HG03354 (cell line): ENCODE results near the gene CUEDC1.
"Not testable (repeated sequence)": the region's sequence is repeated elsewhere in the genome, so short reads cannot be mapped to it uniquely, and the experiment has no call there.

Source experiments
- ATAC-seq: cut with Tn5 transposase; IDR thresholded peaks from one replicate; pipeline ENCODE4 v1.9.1; 2021; ENCODE audit warnings: mild to moderate bottlenecking; ENCODE audit not compliant: unreplicated experiment, poor library complexity, severe bottlenecking

Gene CUEDC1

DNA sequence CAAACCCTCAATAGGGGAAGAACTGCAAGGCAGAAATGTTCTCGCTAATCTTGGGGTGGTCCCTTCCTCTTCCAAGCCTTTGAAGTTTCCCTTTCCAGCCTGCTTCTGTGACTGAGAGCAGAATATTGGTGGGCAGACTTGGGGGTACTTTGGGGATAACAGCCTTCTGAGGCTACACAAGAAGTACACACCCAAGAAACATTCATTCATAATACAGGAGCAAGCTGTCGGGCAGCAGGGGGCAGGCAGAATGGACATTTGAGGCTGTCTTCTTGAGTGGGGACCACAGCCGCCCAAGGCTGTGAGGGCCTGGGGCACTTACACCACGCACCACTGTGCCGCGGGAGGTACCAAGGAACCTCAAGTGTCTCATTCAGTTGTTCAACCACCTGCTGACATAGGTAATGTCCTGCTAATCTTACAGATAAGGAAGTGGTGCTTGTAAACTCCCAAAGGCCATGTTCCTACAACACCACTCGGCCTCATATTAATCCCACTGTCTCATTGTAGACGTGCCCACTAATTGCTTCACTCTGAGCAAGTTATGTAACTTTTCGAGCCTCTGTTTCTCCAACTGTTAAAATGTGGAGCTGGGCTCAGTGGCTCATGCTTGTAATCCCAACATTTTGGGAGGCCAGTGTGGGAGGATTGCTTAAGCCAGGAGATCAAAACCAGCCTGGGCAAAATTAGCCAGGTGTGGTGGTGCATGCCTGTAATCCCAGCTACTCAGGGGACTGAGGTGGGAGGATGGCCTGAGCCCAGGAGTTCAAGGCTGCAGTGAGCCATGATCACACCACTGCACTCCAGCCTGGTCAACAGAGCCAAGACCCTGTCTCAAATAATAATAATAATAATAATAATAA is 102.9 kb downstream of the CUEDC1 start:
- no peak for ATAC-seq

DNA sequence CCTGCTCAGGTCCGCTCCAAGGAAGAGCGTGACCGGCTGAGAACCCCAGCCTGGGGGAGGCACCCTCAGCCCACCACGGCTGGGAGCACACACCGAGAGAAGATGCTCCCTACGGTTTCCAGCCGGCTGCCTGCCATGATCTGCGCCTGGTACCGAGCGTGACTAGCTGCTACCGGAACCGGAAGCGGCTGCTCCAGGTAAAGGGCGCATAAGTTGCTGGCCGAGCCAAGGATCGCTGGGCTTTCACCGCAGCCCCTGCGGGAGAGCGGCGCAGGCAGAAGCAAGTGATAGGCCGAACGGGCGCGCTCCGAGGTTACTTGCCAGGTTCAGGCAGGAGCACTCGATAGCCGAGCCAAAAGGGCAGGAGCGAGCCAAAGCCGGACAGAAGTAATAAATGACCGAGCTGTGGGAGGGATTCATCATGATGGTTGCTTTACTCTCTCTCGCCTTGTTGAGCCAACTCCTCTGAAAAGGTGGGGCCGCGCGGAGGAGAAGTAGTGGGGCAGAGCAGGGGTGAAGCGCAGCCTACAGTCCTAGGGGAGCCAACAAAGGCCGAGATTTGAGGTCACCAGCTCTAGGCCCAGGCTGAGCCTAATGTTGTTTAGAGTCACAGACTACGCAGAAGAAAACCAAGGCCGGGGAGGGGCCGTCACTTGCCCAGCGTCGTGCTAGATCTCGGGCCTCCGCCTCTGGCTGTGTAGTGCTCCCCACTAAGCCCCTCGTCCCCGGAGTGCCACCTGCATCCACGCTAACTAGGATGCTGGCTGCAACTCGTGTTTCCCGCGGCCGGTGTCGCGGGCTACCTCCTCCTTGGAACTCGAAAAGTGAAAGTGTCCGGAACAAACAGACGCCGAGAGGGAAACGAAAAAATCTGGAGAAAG is 105.1 kb downstream of the CUEDC1 start, which contains the start of gene MRPS23:
Gene MRPS23, minus strand, starts transcription at position 171 of the 881 bp plus-strand sequence. Its CDS starts 34 bp downstream, at position 137.
- peak; percentile 94 for ATAC-seq

DNA sequence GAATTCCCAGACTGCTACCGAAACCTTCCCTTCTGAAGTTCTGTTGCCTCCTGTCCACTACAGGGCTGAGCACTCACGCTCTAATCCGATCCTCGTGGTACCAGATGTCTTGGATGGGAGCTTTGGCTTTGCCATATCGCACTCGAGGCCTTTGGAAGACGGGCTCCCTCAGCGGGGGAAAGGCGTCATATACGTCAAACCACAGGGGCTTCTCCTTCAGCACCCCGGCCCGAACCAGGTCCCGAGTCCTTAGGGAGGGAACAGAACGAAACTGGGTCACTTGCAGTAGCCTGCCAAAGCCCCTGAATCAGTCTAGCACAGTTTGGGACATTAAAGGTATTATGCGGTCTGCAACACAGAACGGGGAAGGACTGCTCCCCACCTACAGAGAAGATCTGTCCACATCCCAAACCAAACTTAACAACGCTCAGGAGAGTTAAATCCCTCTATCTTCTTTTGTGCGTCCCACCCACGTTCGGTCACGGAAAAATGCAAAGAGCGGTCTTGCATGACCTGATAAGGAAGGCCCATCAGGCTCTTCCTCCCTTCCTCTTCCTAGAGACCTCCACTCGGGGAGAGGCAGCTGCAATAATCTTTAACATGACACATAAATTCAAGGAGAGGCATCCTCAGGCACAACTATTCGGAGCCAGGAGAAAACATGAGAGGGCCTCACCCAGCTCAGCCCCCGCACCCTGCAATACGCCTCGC is 105.9 kb downstream of the CUEDC1 start:
- no peak for ATAC-seq

DNA sequence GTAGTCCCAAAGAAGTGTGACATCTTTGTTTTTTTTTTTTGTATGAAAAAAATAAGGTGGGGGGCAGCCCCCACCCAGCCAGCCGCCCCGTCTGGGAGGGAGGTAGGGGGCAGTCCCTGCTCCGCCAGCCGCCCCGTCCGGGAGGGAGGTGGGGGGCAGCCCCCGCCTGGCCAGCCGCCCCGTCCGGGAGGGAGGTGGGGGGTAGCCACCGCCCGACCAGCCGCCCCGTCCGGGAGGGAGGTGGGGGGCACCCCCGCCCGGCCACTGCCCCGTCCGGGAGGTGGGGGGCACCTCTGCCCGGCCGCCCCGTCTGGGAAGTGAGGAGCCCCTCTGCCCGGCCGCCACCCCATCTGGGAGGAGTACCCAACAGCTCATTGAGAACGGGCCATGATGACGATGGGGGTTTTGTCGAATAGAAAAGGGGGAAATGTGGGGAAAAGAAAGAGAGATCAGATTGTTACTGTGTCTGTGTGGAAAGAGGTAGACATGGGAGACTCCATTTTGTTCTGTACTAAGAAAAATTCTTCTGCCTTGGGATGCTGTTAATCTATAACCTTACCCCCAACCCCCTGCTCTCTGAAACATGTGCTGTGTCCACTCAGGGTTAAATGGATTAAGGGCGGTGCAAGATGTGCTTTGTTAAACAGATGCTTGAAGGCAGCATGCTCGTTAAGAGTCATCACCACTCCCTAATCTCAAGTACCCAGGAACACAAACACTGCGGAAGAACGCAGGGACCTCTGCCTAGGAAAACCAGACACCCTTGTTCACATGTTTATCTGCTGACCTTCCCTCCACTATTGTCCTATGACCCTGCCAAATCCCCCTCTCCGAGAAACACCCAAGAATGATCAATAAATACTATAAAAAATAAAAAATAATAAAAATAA is 108.9 kb downstream of the CUEDC1 start:
- not testable (repeated sequence) for ATAC-seq

DNA sequence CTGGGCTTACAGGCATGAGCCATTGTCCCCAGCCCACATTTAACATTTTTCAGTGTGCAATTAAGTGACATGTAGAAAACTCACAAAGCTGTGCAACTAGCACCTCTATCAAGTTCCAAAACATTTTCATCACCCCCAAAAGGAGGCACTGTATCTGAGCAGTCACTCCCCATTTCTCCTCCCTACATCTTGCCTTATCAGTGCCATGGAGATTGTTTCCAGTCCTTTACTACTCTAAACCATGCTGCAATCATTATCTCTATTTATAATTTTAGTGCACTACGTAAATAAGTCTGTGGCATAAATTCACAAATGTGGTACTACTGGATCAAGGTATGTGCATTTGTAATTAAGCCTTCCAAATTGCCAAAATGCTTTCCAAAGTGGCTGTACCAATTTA is 112.9 kb downstream of the CUEDC1 start:
- no peak for ATAC-seq

DNA sequence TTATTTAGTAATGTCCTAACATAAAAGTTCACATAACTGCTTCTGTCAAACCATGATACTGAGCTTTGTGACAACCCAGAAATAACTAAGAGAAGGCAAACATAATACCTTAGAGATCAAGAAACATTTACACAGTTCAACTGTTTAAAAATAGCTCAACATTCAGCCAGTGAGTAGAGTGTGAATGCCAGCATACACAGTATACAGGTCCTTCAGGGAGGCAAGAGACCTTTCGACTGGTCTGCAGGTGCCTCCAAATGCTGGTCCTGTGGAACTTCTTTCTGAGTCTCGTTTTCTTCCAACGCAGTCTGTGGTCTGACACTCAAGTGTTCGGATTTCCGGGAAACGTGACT is 115.7 kb downstream of the CUEDC1 start:
- no peak for ATAC-seq

DNA sequence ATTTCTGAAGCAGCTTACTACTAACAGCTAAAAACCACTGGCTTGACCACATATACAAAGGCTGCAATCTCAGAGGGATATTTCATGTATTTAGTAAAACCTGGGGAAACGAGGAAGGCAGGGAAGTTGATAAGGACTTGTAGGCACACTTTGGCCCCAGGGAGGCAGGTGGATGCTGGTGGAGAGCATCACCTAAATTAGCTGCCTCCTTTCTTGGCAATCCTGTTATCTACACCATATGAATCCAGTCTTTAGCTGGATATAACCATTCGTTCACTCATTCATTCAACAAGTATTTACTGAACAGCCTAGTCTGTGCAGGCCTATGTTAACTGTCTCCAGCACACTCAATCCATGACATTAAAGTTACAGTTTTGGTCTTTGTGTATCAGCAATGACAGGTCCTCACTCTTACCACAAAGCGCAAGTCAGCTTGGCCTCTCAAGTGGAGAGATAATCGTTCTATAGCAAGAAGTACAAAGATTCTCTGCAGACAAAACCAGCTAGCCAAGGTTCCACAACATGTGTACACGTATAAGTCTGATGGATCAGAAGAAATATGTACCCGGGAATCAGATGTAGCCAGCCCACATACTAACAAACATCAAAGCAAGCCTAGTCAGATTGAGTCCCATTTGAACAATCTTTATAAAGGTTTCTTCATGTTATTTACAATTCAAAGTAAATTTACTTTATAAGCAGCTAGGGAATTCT is 116.2 kb downstream of the CUEDC1 start:
- no peak for ATAC-seq

DNA sequence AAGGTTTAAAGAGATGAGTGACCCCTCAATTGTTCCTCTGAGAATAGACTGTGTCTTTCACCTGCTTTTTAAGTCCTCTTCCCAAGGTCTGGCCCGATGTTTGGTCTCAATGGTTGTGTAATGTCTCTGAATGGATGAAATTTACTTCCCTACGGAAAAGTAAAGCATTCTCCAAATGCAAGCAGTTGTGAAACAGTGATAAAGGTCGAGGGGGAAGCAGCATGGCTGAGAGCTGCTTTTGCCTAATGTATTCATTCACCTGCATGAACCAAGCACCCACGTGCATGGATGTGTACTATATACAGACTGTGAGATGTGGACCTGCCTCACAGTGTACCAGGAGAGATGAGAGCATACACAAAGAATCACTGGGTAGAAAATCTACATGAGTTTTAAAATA is 116.8 kb downstream of the CUEDC1 start:
- no peak for ATAC-seq

DNA sequence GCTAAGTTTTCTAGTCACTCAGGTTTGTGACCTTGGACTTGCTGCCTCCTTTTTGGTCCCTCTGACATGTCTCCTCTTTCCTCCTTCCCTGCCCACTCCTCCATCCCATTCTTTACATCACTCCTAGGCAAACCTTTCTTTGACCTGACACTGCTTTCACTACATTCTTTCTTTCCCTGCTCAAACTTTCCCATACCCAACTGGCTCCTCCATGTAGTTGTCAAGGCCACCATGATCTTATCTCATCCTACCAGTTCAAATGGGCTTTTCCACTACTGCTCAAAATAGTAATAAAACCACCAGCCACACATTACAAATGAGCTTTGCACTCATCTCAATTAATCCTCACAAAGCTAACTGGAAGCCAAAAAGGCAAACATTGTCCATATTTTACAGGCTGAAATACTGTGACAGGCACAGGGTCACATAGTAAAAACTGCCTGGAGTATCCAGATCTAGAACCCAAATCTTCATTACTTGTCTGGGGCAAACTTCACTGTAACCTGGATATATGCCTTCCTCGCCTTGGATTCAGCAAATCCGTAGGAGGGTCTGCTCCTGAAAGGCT is 119.8 kb downstream of the CUEDC1 start:
- no peak for ATAC-seq

DNA sequence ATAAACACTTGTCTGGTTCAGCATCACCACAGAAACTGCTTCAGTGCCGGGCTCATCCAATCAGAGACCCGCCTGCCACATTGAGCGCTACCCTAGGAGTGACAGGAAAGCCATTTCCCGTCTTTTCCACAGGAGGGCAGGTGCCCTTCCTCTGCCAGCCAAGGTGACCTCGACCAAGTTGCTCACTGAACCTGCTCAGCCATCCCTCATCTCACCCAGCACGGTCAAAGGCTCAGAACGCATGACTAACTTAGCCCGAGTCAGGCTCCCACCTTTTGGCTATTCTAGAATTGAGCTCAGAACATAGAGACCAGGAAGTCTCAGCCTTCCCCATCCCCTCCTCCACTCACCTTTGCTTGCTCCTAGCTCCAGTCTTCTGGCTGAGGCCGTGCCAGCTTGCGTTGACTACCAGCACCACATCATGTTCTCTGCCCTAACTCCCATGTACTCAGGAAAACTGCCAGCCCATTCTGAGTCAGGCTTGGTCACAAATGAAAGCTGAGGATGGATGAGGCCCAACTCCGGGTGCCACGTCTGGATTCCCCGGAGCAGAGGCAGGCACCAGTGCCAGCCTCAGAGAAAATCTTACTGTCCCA is 121.0 kb downstream of the CUEDC1 start:
- ATAC-seq, result no peak

DNA sequence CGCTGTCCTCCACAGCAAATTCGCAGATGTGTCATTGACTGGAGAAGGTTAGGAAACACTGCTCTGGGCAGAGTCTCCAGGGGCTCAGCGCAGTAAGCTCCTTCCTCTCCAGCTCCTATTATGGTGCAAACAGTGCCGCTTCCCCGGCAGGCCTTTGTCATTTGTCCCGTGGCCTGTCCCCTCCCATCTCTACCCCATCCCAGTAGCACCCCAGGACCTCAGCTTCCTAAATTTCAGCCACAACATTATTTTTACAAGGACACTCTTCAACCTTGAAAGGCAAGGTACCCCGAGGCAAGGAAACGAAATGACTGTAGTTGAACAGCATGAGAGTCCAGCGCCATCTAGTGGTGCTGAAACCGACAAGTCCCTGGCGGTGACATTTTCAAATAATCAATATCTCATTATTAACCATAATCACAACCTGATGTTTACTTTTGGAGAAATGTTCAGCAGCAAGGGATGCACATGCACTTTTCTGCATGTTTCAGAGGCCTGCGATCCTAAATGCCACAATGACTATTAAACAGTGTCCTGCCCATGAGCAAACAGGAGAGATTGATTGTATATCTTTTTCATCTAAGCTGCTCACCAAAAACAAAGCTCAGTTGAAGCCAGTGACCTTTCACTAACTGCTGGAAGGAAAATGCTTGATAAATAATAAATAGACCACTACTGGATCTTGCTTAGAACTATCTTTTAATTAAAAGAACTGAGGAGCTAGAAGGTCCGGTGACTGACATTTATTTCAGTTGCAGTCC is 121.9 kb downstream of the CUEDC1 start:
- ATAC-seq, result no peak

DNA sequence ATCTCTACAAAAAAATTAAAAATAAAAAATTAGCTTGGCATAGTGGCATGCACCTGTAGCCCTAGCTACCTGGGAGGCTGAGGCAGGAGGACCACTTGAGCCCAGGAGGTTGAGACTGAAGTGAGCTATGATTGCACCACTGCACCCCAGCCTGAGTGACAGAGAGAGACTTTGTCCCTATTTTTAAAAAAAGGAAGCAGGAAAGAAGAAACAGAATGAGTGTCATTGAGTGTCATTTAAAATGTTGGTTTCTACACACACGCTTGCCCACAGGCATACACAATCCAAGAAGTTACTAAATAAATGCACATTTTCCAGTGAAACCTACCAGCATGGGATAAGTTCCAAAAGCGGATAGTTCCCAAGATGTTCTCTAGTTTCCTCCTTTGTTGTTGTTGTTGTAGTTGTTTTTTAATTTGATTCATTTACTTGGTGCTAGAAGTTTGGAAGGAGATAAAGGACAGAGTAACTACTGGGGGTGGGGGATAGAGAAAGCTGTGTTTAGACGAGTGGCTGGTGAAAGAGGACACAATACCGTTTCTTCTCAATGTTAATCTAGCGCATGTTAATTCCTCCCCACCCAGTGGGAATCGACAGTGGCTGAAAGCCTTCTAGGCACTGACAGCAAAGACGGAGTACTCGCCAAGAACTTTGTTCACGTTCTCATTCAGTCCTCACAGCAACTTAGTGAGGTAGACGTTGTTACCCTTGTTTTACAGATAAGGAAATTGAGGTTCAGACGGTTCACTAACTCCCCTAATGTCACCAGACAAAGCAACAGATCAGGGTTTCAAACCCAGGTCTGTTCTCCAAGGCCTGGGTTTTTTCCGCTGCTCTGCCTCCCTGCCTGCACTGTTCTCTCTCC is 122.7 kb downstream of the CUEDC1 start:
- ATAC-seq, result no peak

DNA sequence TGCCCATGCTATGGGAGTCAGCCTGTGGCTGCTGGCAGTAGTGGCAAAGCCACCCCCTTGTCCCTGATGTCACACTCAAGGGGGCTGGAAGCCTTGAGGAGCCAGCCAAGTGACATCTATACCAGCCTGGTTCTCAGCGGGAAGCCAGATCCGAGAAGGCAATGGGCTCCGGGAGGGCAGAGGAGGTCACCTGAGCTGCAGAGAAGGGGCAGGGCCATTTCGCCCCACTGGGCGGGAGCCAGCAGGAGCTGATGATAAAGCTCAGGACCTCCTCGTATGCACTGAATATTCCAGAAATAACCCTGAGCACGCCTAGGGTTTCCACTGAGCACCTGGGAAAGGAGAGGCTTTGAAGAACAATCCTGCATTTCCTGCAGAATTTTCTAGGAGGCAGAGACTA is 124.3 kb downstream of the CUEDC1 start:
- ATAC-seq, result no peak

DNA sequence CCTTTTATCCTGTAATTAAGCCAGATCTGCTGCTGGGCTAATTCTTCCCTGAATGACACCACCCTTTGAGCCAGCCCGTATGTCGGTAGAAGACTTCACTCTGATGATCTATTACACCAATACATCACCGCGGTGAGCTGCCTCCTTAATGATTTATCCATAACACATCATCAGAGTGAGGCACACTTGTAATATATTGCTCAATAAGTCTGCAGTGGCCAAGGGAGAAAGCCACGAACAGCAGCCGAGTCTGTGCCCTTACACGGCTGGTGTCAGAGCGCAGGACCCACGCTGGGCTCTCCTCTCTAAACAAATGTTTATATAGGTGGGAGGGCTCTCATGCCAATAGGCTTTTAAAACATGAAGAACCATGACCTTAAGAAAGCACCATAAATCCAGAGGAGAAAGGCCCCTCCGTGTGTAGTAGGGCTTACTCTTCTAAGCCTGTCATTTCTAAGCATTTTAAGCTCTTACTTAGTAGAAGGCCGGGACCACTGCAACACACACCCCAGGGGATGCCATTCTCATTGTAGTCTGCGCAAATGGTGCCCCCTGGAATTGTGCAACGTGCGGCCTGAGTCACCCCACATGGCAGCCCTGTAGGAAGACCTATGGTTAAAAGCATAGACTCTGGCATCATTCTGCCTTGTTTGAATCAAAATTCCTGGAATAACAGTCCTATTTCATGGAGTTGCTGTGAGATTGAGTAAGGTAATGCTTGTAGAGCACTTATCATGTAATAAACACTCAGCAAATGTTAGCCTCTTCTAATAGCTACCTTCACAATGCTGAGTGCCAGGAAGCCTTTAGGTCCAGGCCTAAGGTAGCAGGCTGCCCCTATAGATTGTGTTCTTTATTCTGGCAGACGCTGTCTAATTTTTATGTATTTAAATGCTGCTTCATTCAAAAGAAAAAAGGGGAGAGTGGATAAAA is 131.5 kb downstream of the CUEDC1 start:
- no peak for ATAC-seq

DNA sequence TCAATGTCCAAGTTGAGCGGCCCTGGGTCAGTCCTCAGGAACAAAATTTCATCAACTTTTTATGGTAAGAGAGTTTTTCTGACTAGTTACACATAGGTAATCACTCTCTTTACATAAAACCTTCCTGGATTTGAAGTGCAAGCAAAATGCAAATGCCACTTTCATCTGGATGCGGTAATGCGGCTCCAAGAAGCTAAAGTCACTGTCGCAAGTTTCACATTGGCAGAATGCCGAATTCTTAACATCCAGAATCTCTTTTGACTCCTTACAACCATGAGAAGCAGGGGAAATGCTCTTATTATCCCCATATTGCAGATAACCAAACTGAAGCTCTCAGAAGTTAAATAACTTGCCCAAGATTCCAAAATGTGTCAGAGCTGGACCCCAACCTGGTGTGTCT is 135.3 kb downstream of the CUEDC1 start:
- no peak for ATAC-seq
